KMS-11 (cell line): ENCODE measurements around the gene PALLD.

Experiments
- H2AFZ ChIP-seq: fragments of 200-600 bp; sonication (generic); 2 replicates; pipeline ENCODE4 v1.6.1; 2016; ENCODE audit warnings: antibody characterized with exemption, mixed run types, low read depth
- H3K27ac ChIP-seq: fragments of 200-600 bp; sonication (generic); 2 replicates; pipeline ENCODE4 v1.6.1; 2016; ENCODE audit warnings: mild to moderate bottlenecking, mixed run types
- H3K27me3 ChIP-seq: fragments of 200-600 bp; sonication (generic); 2 replicates; pipeline ENCODE4 v1.6.1; 2017; ENCODE audit warnings: mild to moderate bottlenecking, low read depth, mixed run types, moderate library complexity; ENCODE audit not compliant: insufficient read depth
- H3K36me3 ChIP-seq: fragments of 200-600 bp; sonication (generic); 2 replicates; pipeline ENCODE4 v1.6.1; 2017; ENCODE audit warnings: mild to moderate bottlenecking, mixed run types; ENCODE audit not compliant: insufficient read depth
- H3K4me1 ChIP-seq: fragments of 200-600 bp; sonication (generic); 2 replicates; pipeline ENCODE4 v1.6.1; 2016; ENCODE audit warnings: mild to moderate bottlenecking, low read depth, mixed run types; ENCODE audit not compliant: poor library complexity, severe bottlenecking
- H3K4me2 ChIP-seq: fragments of 200-600 bp; sonication (generic); 2 replicates; pipeline ENCODE4 v1.7.0; 2016; ENCODE audit warnings: mild to moderate bottlenecking, mixed run types
- H3K4me3 ChIP-seq: fragments of 200-600 bp; sonication (generic); IDR thresholded peaks from 2 replicates; pipeline ENCODE4 v1.6.1; 2017; ENCODE audit warnings: low read depth, low read length, mixed read lengths; ENCODE audit not compliant: insufficient read depth
- H3K79me2 ChIP-seq: fragments of 200-600 bp; sonication (generic); 2 replicates; pipeline ENCODE4 v1.6.1; 2016; ENCODE audit warnings: low read depth, mixed run types; ENCODE audit not compliant: insufficient read depth
- H3K9ac ChIP-seq: fragments of 200-600 bp; sonication (generic); 2 replicates; pipeline ENCODE4 v1.6.1; 2016; ENCODE audit warnings: mild to moderate bottlenecking, mixed run types
- H4K20me1 ChIP-seq: fragments of 200-600 bp; sonication (generic); 2 replicates; pipeline ENCODE4 v1.6.1; 2016; ENCODE audit warnings: mild to moderate bottlenecking, mixed run types; ENCODE audit not compliant: insufficient read depth
- CTCF ChIP-seq: fragments of 200-600 bp; sonication (generic); conservative IDR thresholded peaks from 2 replicates; pipeline ENCODE4 v1.6.1; 2017; ENCODE audit warnings: low read depth, mild to moderate bottlenecking, antibody characterized with exemption, low read length, moderate library complexity, mixed read lengths

PALLD gene

DNA sequence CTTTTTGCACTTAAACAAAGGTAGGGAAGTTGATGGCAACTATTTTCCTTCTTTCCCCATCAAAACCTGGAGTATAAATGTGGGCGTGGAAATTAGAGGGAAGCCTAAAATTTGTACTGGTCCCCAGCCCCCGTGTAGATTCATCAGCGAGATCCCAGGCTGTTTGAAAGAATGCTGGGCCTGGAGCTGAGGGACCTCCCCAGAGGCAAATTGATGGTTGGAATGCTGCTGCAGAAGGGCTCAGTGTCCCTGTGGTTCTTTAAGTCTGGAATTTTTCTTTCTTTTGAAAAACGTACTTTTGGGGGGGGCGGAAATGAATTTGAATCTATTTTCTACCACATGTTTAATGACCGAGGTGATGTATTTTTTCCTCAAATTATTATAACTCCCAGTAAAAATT is 316.0 kb downstream of the PALLD start:
- Histone ChIP-seq H3K4me3 (no peak overlapping the region), H2AFZ (no peak overlapping the region), H3K9ac (no peak overlapping the region), H3K4me2 (no peak overlapping the region), H4K20me1 (no peaks in the 10 kb centered on the region), H3K79me2 (no peaks in the 10 kb centered on the region), H3K36me3 (no peaks in the 10 kb centered on the region), H3K27ac (no peak overlapping the region), H3K27me3 (no peaks in the 10 kb centered on the region), H3K4me1 (peaks cover 17% of the 10 kb centered on the region)
- no peak for TF ChIP-seq CTCF

DNA sequence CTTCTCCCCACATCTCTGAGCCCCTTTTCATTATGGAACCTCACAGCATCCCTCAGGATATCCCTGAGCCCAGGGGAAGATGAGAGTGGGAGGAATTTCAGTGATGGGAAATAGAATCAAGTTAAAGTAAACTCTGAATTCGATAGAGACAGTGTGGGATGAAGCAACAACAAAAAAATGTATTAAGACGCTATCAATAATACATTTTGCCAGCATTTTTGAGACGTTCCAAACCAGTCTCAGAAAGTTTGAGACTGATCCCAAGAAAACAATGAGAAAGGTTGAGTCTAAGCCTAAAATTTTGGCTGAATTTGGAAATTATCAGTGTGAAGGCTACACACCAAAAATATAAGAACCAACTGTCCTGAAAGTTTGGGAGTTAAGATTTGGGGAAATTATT is 317.0 kb downstream of the PALLD start:
- Histone ChIP-seq H3K27ac (no peak overlapping the region), H3K36me3 (no peaks in the 10 kb centered on the region), H2AFZ (no peak overlapping the region), H3K4me1 (peaks cover 19% of the 10 kb centered on the region), H4K20me1 (no peaks in the 10 kb centered on the region), H3K4me3 (no peak overlapping the region), H3K9ac (no peak overlapping the region), H3K27me3 (no peaks in the 10 kb centered on the region), H3K79me2 (no peaks in the 10 kb centered on the region), H3K4me2 (no peak overlapping the region)
- TF ChIP-seq CTCF, result no peak

GRCh38 chr4:168815379-168816345 is 318.8 kb downstream of the PALLD start:
- TF ChIP-seq CTCF, result no peak
- Histone ChIP-seq H3K79me2 (no peaks in the 10 kb centered on the region), H3K27me3 (no peaks in the 10 kb centered on the region), H3K9ac (no peak overlapping the region), H3K36me3 (no peaks in the 10 kb centered on the region), H3K4me3 (no peak overlapping the region), H2AFZ (no peak overlapping the region), H4K20me1 (no peaks in the 10 kb centered on the region), H3K27ac (no peak overlapping the region), H3K4me1 (peaks cover 19% of the 10 kb centered on the region), H3K4me2 (no peak overlapping the region)

- no peaks in the 10 kb centered on the region for H4K20me1 ChIP-seq
- H3K27me3 ChIP-seq, result no peaks in the 10 kb centered on the region
- H3K9ac ChIP-seq, result no peak overlapping the region
- peak overlapping the region; percentile 40 for H3K4me2 ChIP-seq
- H3K27ac ChIP-seq, result peak overlapping the region; percentile 20; the same call in 1 of the 2 replicates
- no peak for TF ChIP-seq CTCF
- no peaks in the 10 kb centered on the region for H3K36me3 ChIP-seq
- no peak overlapping the region for H3K4me3 ChIP-seq
- H3K79me2 ChIP-seq, result no peaks in the 10 kb centered on the region
- peaks cover 19% of the 10 kb centered on the region for H3K4me1 ChIP-seq
- peak overlapping the region; percentile 37; the same call in 1 of the 2 replicates for H2AFZ ChIP-seq
Observed at GRCh38 chr4:168817370-168817769, 320.5 kb downstream of the PALLD start.
